DLD1 (cell line): ENCODE measurements around the gene CLRN2.
"Not testable (repeated sequence)": the region's sequence is repeated elsewhere in the genome, so short reads cannot be mapped to it uniquely, and the experiment has no call there.

Source experiments
- in situ Hi-C: cut with HindIII; loops from 2 replicates; pipeline ENCODE4 v1.10.0; 2017; ENCODE audit warnings: low sequenced_read_pairs

Gene CLRN2

GRCh38 chr4:17502756-17503155, 12.2 kb upstream of the CLRN2 start:
- in situ Hi-C loops = no loop called here

GRCh38 chr4:17504081-17504480, 10.9 kb upstream of the CLRN2 start:
- in situ Hi-C loops = no loop called here

GRCh38 chr4:17510582-17510981, 4.4 kb upstream of the CLRN2 start:
- in situ Hi-C loops = no loop called here

- in situ Hi-C loops = no loop called here
Measured at GRCh38 chr4:17511051-17511450, 3.9 kb upstream of the CLRN2 start.

- in situ Hi-C loops = no loop called here
Measured at GRCh38 chr4:17511509-17511949, 3.4 kb upstream of the CLRN2 start.

- in situ Hi-C loops = no loop called here
Measured at GRCh38 chr4:17511950-17512795, 2.8 kb upstream of the CLRN2 start, which contains the start of gene QDPR. QDPR (minus strand) TSS chr4:17512090; CDS start chr4:17512054, 36 bp downstream.

GRCh38 chr4:17512973-17513665, 1.8 kb upstream of the CLRN2 start:
- in situ Hi-C loops = no loop called here

GRCh38 chr4:17515445-17516407, 761 bp downstream of the CLRN2 start:
- in situ Hi-C loops = no loop called here

GRCh38 chr4:17516980-17517379, 2.0 kb downstream of the CLRN2 start:
- in situ Hi-C loops = no loop called here

GRCh38 chr4:17517664-17518063, 2.7 kb downstream of the CLRN2 start:
- in situ Hi-C loops = no loop called here

- in situ Hi-C loops = no loop called here
Measured at GRCh38 chr4:17521595-17521994, 6.6 kb downstream of the CLRN2 start.

GRCh38 chr4:17523662-17524061, 8.7 kb downstream of the CLRN2 start:
- in situ Hi-C loops = no loop called here

GRCh38 chr4:17526695-17527477, 11.9 kb downstream of the CLRN2 start:
- in situ Hi-C loops = no loop called here

- in situ Hi-C loops = no loop called here
Measured at GRCh38 chr4:17528551-17529165, 13.7 kb downstream of the CLRN2 start.

- in situ Hi-C loops = no loop called here
Measured at GRCh38 chr4:17531538-17532285, 16.7 kb downstream of the CLRN2 start.

- in situ Hi-C loops = no loop called here
Measured at GRCh38 chr4:17534705-17535104, 19.7 kb downstream of the CLRN2 start.

- in situ Hi-C loops = no loop called here
Measured at GRCh38 chr4:17535242-17535641, 20.3 kb downstream of the CLRN2 start.

GRCh38 chr4:17535906-17536305, 20.9 kb downstream of the CLRN2 start:
- in situ Hi-C loops = no loop called here

- in situ Hi-C loops = not testable (repeated sequence)
Measured at GRCh38 chr4:17537060-17537459, 22.1 kb downstream of the CLRN2 start.
